Nephron progenitor cell (in vitro differentiated cells): ENCODE results near the gene UBE2U.
"Not testable (repeated sequence)": the region's sequence is repeated elsewhere in the genome, so short reads cannot be mapped to it uniquely, and the experiment has no call there.

ENCODE experiments used
- DNase-seq: peaks from one replicate; pipeline ENCODE4 v3.0.0; 2021
- H3K27ac Mint-ChIP-seq: 2 replicates; pipeline ENCODE4 v1.8.0; 2021; ENCODE audit warnings: mild to moderate bottlenecking, moderate library complexity, mixed read lengths
- H3K27me3 Mint-ChIP-seq: 2 replicates; pipeline ENCODE4 v1.8.0; 2021; ENCODE audit warnings: mild to moderate bottlenecking, low read depth, mixed read lengths; ENCODE audit not compliant: poor library complexity
- H3K36me3 Mint-ChIP-seq: 2 replicates; pipeline ENCODE4 v1.8.0; 2021; ENCODE audit warnings: low read depth, mixed read lengths
- H3K4me1 Mint-ChIP-seq: 2 replicates; pipeline ENCODE4 v1.8.0; 2021; ENCODE audit warnings: mixed read lengths
- H3K4me3 Mint-ChIP-seq: 2 replicates; pipeline ENCODE4 v1.8.0; 2021; ENCODE audit warnings: mild to moderate bottlenecking, moderate library complexity, mixed read lengths
- H3K9me3 Mint-ChIP-seq: 2 replicates; pipeline ENCODE4 v1.8.0; 2021; ENCODE audit warnings: mild to moderate bottlenecking, moderate library complexity, mixed read lengths
- CTCF ChIP-seq: fragments of 200-600 bp; sonication (generic); IDR thresholded peaks from 2 replicates; pipeline ENCODE4 v1.5.0; 2021; ENCODE audit warnings: antibody characterized with exemption

Gene UBE2U

GRCh38 chr1:64200064-64200463, 3.4 kb upstream of the UBE2U start:
- H3K9me3 Mint-ChIP-seq = peaks cover 17% of the 10 kb centered on the region
- peaks cover 6% of the 10 kb centered on the region for H3K36me3 Mint-ChIP-seq

GRCh38 chr1:64209221-64209620, 5.8 kb downstream of the UBE2U start:
- Mint-ChIP-seq H3K4me1 (peaks cover 7% of the 10 kb centered on the region), H3K4me3 (no peak overlapping the region), H3K9me3 (no peaks in the 10 kb centered on the region), H3K36me3 (no peaks in the 10 kb centered on the region), H3K27me3 (peaks cover 3% of the 10 kb centered on the region), H3K27ac (no peak overlapping the region)
- no peak for DNase-seq
- TF ChIP-seq CTCF = no peak

More at GRCh38 chr1:64200064-64200463, 3.4 kb upstream of the UBE2U start:
- no peak for TF ChIP-seq CTCF
- Mint-ChIP-seq H3K27ac (no peak overlapping the region), H3K4me3 (no peak overlapping the region), H3K27me3 (peaks cover 6% of the 10 kb centered on the region), H3K4me1 (peaks cover 14% of the 10 kb centered on the region)
- no peak for DNase-seq

- Mint-ChIP-seq H3K27me3 (peaks cover 3% of the 10 kb centered on the region), H3K36me3 (no peaks in the 10 kb centered on the region), H3K4me3 (no peak overlapping the region), H3K9me3 (no peaks in the 10 kb centered on the region), H3K4me1 (peaks cover 7% of the 10 kb centered on the region), H3K27ac (no peak overlapping the region)
- no peak for DNase-seq
- no peak for TF ChIP-seq CTCF
Measured at GRCh38 chr1:64212031-64212430, 8.6 kb downstream of the UBE2U start.

GRCh38 chr1:64215576-64215975, 12.2 kb downstream of the UBE2U start:
- Mint-ChIP-seq H3K36me3 (no peaks in the 10 kb centered on the region), H3K27me3 (peaks cover 13% of the 10 kb centered on the region), H3K4me1 (peaks cover 7% of the 10 kb centered on the region), H3K4me3 (no peak overlapping the region), H3K27ac (no peak overlapping the region), H3K9me3 (peaks cover 4% of the 10 kb centered on the region)
- TF ChIP-seq CTCF = no peak
- DNase-seq = no peak

- H3K9me3 Mint-ChIP-seq = peaks cover 4% of the 10 kb centered on the region
- no peak overlapping the region for H3K27ac Mint-ChIP-seq
- peaks cover 14% of the 10 kb centered on the region for H3K27me3 Mint-ChIP-seq
- H3K4me1 Mint-ChIP-seq = no peaks in the 10 kb centered on the region
- no peak for TF ChIP-seq CTCF
- no peak for DNase-seq
- no peak overlapping the region for H3K4me3 Mint-ChIP-seq
- no peaks in the 10 kb centered on the region for H3K36me3 Mint-ChIP-seq
Measured at GRCh38 chr1:64220241-64220640, 16.8 kb downstream of the UBE2U start.

GRCh38 chr1:64223329-64224151, 20.1 kb downstream of the UBE2U start:
- Mint-ChIP-seq H3K27me3 (peaks cover 17% of the 10 kb centered on the region), H3K9me3 (peaks cover 4% of the 10 kb centered on the region), H3K4me1 (no peaks in the 10 kb centered on the region), H3K4me3 (no peak overlapping the region), H3K27ac (no peak overlapping the region), H3K36me3 (no peaks in the 10 kb centered on the region)
- no peak for DNase-seq
- no peak for TF ChIP-seq CTCF

GRCh38 chr1:64224236-64224635, 20.8 kb downstream of the UBE2U start:
- not testable (repeated sequence) for H3K4me3 Mint-ChIP-seq, H3K27ac Mint-ChIP-seq, H3K9me3 Mint-ChIP-seq, H3K4me1 Mint-ChIP-seq, H3K36me3 Mint-ChIP-seq, DNase-seq
- H3K27me3 Mint-ChIP-seq = peaks cover 15% of the 10 kb centered on the region
